ENCODE results near the gene MEF2D. TPM values are rescaled to one million over a fixed set of nuclear protein-coding genes. Genes with fewer than 3 reads are reported as not detected.

MEF2D gene
- total RNA-seq, 1 donor from 2014 or later, result 56.6 TPM

DNA sequence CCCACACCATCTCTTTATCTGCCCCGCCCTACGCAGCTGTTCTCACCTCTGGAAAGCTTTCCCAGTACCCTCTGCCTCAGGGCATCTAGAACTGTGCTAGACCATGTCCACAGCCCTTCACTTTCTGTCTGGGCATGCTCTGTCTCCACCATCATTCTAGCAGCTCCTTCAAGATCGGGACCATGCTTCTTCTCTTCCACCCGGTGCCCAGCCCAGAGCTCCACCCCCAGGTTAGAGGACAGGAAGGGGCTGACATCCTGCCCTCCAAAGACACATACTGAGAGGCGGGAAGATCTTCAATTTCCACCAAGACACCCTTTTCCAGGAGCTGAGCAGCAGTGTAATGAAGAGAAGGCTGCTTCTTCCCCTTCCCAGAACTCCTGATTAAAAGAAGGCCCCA is 27.7 kb upstream of the MEF2D start:
- H3K36me3 Mint-ChIP-seq (ENCODE audit: low read depth, unreplicated experiment), result peaks cover 4% of the 10 kb centered on the region
- Histone ChIP-seq H3K27ac (ENCODE audit: low read depth, low read length) (no peak overlapping the region), H3K4me1 (ENCODE audit: insufficient read depth, low read length) (no peaks in the 10 kb centered on the region), H3K4me3 (ENCODE audit: insufficient read depth, low read depth, low read length) (no peak overlapping the region), H3K9ac (ENCODE audit: low read length) (no peak overlapping the region), H3K36me3 (ENCODE audit: insufficient read depth, low read length) (peaks cover 12% of the 10 kb centered on the region), H4K20me1 (ENCODE audit: insufficient read depth, low read length) (no peaks in the 10 kb centered on the region), H3K4me2 (ENCODE audit: low read length) (no peak overlapping the region), H2AFZ (ENCODE audit: low read depth, low read length) (no peak overlapping the region), H3K27me3 (ENCODE audit: insufficient read depth, low read length) (no peaks in the 10 kb centered on the region), H3K9me3 (ENCODE audit: insufficient read depth, low read depth, low read length) (no peaks in the 10 kb centered on the region), H3K79me2 (ENCODE audit: insufficient read depth, low read length) (no peaks in the 10 kb centered on the region)
- H3K27ac Mint-ChIP-seq (ENCODE audit: unreplicated experiment), result no peak overlapping the region
- TF ChIP-seq, protein P1, sequence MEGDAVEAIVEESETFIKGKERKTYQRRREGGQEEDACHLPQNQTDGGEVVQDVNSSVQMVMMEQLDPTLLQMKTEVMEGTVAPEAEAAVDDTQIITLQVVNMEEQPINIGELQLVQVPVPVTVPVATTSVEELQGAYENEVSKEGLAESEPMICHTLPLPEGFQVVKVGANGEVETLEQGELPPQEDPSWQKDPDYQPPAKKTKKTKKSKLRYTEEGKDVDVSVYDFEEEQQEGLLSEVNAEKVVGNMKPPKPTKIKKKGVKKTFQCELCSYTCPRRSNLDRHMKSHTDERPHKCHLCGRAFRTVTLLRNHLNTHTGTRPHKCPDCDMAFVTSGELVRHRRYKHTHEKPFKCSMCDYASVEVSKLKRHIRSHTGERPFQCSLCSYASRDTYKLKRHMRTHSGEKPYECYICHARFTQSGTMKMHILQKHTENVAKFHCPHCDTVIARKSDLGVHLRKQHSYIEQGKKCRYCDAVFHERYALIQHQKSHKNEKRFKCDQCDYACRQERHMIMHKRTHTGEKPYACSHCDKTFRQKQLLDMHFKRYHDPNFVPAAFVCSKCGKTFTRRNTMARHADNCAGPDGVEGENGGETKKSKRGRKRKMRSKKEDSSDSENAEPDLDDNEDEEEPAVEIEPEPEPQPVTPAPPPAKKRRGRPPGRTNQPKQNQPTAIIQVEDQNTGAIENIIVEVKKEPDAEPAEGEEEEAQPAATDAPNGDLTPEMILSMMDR (IDR thresholded peaks at IDR 0.05; ENCODE audit: insufficient read depth, low read depth, low read length), result no peak
- TF ChIP-seq EZH2 (IDR thresholded peaks at IDR 0.05; ENCODE audit: insufficient read depth, low read length), result no peak
- FAIRE-seq (no peak), DNase-seq (ENCODE audit: low read depth) (no peak)
- H3K4me3 Mint-ChIP-seq (ENCODE audit: unreplicated experiment), result no peak overlapping the region
- peaks cover 7% of the 10 kb centered on the region for H3K4me1 Mint-ChIP-seq (ENCODE audit: low read depth, unreplicated experiment)
- H3K27me3 Mint-ChIP-seq (ENCODE audit: low read depth, unreplicated experiment), result peaks cover 2% of the 10 kb centered on the region
- H3K9me3 Mint-ChIP-seq (ENCODE audit: unreplicated experiment), result peaks cover 5% of the 10 kb centered on the region

DNA sequence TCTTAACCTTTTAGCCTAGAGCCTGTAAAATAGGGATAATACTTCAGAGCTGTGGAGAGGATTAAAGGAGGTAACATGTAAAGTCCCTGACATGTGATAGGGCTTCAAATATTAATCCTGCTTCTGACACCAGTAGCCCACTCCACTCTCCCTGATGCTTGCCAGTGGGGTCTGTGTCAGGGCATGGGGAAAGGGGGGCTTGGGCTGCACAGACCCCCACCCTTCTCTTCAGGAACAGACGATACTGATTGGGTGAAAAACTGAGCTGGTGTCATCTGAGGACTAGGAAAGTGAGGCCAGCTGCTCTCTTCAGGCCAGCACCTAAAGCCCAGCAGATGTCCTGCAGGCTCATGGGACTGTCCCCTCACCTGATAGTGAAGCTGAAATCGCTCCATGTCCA is 27.0 kb upstream of the MEF2D start:
- H3K4me2 ChIP-seq (ENCODE audit: low read length), result no peak overlapping the region
- H2AFZ ChIP-seq (ENCODE audit: low read depth, low read length), result no peak overlapping the region
- TF ChIP-seq, protein P1 (IDR thresholded peaks at IDR 0.05; ENCODE audit: insufficient read depth, low read depth, low read length), result no peak
- no peak for TF ChIP-seq EZH2 (IDR thresholded peaks at IDR 0.05; ENCODE audit: insufficient read depth, low read length)
- H3K9me3 ChIP-seq (ENCODE audit: insufficient read depth, low read depth, low read length), result no peaks in the 10 kb centered on the region
- FAIRE-seq (no peak), DNase-seq (ENCODE audit: low read depth) (no peak)
- H3K4me1 ChIP-seq (ENCODE audit: insufficient read depth, low read length), result no peaks in the 10 kb centered on the region
- Mint-ChIP-seq H3K27ac (ENCODE audit: unreplicated experiment) (no peak overlapping the region), H3K36me3 (ENCODE audit: low read depth, unreplicated experiment) (peaks cover 4% of the 10 kb centered on the region), H3K4me1 (ENCODE audit: low read depth, unreplicated experiment) (peaks cover 7% of the 10 kb centered on the region), H3K27me3 (ENCODE audit: low read depth, unreplicated experiment) (peaks cover 2% of the 10 kb centered on the region), H3K9me3 (ENCODE audit: unreplicated experiment) (peaks cover 5% of the 10 kb centered on the region), H3K4me3 (ENCODE audit: unreplicated experiment) (no peak overlapping the region)
- peaks cover 10% of the 10 kb centered on the region for H3K36me3 ChIP-seq (ENCODE audit: insufficient read depth, low read length)
- H3K27ac ChIP-seq (ENCODE audit: low read depth, low read length), result no peak overlapping the region
- no peak overlapping the region for H3K9ac ChIP-seq (ENCODE audit: low read length)
- no peaks in the 10 kb centered on the region for H4K20me1 ChIP-seq (ENCODE audit: insufficient read depth, low read length)
- no peaks in the 10 kb centered on the region for H3K79me2 ChIP-seq (ENCODE audit: insufficient read depth, low read length)
- H3K27me3 ChIP-seq (ENCODE audit: insufficient read depth, low read length), result no peaks in the 10 kb centered on the region
- no peak overlapping the region for H3K4me3 ChIP-seq (ENCODE audit: insufficient read depth, low read depth, low read length)

DNA sequence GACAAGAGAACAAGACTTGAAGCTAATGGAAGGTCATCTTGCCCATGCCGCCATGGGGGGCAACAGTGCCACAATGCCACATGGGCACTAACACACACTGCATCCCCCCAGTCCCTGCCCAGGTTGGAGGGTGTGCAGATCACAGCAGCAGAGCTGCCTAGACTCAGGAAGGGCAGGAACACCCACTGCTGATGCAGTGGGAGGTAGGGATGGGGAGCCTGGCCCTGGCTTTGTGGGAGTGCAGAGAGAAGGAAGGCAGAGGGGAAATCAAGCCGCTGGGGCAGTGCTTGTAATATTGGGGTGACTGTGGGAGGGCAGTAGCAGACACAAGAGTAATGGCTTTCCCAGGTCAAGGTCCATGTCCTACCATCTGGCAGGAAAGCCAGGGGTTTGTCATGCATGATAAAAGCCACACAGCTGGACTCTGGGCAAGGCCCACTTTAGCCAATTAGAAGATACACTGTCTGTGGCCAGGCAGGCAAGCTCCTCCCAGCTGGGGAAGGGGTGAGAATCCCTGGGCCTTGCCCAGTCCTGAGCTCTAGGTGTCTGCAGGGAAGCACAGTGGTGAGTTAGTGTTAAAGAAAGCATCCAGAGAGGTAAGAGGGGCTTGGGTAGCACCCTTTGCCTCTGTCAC is 25.4 kb upstream of the MEF2D start:
- H3K27me3 ChIP-seq (ENCODE audit: insufficient read depth, low read length), result no peaks in the 10 kb centered on the region
- H3K27ac ChIP-seq (ENCODE audit: low read depth, low read length), result no peak overlapping the region
- peaks cover 5% of the 10 kb centered on the region for H3K9me3 Mint-ChIP-seq (ENCODE audit: unreplicated experiment)
- H4K20me1 ChIP-seq (ENCODE audit: insufficient read depth, low read length), result no peaks in the 10 kb centered on the region
- FAIRE-seq, result no peak
- H2AFZ ChIP-seq (ENCODE audit: low read depth, low read length), result no peak overlapping the region
- no peaks in the 10 kb centered on the region for H3K4me1 ChIP-seq (ENCODE audit: insufficient read depth, low read length)
- H3K9ac ChIP-seq (ENCODE audit: low read length), result no peak overlapping the region
- no peak overlapping the region for H3K4me3 ChIP-seq (ENCODE audit: insufficient read depth, low read depth, low read length)
- H3K4me3 Mint-ChIP-seq (ENCODE audit: unreplicated experiment), result no peak overlapping the region
- DNase-seq (ENCODE audit: low read depth), result no peak
- peaks cover 9% of the 10 kb centered on the region for H3K36me3 ChIP-seq (ENCODE audit: insufficient read depth, low read length)
- H3K36me3 Mint-ChIP-seq (ENCODE audit: low read depth, unreplicated experiment), result peaks cover 4% of the 10 kb centered on the region
- H3K9me3 ChIP-seq (ENCODE audit: insufficient read depth, low read depth, low read length), result no peaks in the 10 kb centered on the region
- no peak overlapping the region for H3K27ac Mint-ChIP-seq (ENCODE audit: unreplicated experiment)
- H3K4me2 ChIP-seq (ENCODE audit: low read length), result no peak overlapping the region
- peaks cover 7% of the 10 kb centered on the region for H3K4me1 Mint-ChIP-seq (ENCODE audit: low read depth, unreplicated experiment)
- H3K27me3 Mint-ChIP-seq (ENCODE audit: low read depth, unreplicated experiment), result peaks cover 2% of the 10 kb centered on the region
- TF ChIP-seq, protein P1 (IDR thresholded peaks at IDR 0.05; ENCODE audit: insufficient read depth, low read depth, low read length), result no peak
- no peak for TF ChIP-seq EZH2 (IDR thresholded peaks at IDR 0.05; ENCODE audit: insufficient read depth, low read length)
- no peaks in the 10 kb centered on the region for H3K79me2 ChIP-seq (ENCODE audit: insufficient read depth, low read length)
